ENCODE data around the gene TRANK1.
A peak's percentile ranks its signal among the peaks of the same experiment; 100 is the strongest.

TRANK1 gene

DNA sequence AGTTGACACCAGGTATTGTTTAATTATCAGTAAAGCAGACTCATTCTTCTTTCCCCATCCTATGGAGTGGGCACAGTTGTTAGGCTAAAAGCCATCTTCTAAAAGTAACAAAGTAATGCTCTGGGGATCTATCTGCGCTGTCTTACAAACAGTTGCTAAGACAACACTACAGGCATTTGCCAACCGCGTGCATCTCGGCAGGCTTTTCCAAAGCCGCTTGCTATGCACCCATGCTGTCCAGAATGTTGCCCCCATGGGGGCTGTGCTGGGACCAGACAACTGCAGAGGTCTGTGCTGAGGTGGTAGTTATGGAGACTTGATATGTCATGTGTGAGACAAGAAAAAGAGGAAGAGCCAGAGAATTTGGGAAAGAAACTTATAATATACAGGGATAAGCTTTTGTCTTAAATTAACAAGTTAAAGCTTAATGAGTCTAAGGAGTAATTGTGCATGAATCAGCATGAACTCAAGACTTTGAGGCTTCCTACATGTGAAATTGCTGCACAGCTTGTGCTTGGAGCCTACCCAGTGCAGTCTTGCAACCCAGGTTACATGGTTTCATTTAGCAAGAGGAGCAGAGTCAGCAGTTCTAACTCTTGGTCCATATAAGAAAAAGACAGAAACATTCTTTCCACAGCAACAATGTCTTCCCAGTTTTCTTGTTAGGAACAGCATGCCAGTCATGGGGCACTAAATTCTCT lies 141.6 kb downstream of the TRANK1 start:
- TF ChIP-seq Cebpa-rat (IDR thresholded peaks at IDR 0.05): no peak
- Histone ChIP-seq H3K36me3 (no peaks in the 10 kb centered on the region), H4K20me1 (no peaks in the 10 kb centered on the region), H3K9ac (no peak overlapping the region), H3K4me2 (no peak overlapping the region), H3K9me3 (replicated peaks in 1 of 11) (peaks cover 15 to 27% (median 22%) of the 10 kb centered on the region in 11 experiments), H3K27ac (no peak overlapping the region), H3K4me1 (peaks cover 0 to 9% (median 6%) of the 10 kb centered on the region in 10 experiments; a peak in 10 of 20 replicates), H3K27me3 (no peaks in the 10 kb centered on the region), H3K4me3 (no peak overlapping the region)

DNA sequence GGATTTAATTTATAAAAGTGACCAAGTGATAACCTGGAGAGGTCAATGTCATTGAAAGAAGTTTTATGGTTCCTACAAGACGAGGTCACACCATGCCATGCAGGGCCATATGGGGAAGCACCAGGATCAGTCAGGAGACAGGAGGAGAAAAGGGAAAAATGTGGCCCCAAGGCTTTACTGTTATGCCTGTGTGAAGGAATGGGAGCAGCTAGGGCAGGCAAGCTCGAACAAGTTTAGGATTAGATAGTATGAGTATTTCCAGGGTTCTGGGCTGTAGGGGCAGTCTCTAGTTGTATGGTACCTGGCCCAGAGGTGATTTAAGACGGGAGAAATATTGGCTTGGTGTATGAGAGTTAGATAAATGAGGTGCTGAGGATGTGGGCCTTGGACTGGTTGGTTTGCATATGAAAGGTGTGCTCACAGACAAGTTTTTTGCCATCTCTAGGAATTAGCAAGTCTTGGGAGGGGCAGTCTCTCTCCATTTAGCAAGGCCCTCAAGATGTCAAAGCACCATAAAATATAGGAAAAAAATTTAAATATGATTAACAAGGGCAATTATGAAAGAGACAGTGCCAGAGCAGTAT lies 144.2 kb downstream of the TRANK1 start:
- H3K4me1 ChIP-seq: peaks cover 0 to 9% (median 6%) of the 10 kb centered on the region in 10 experiments; a peak in 10 of 20 replicates
- H3K9me3 ChIP-seq (replicated peaks in 1 of 11): peaks cover under 1 to 12% (median 9%) of the 10 kb centered on the region in 11 experiments
- no peak overlapping the region for H3K4me2 ChIP-seq
- no peak overlapping the region for H3K4me3 ChIP-seq
- H4K20me1 ChIP-seq: no peaks in the 10 kb centered on the region
- no peaks in the 10 kb centered on the region for H3K27me3 ChIP-seq
- H3K9ac ChIP-seq: no peak overlapping the region
- no peaks in the 10 kb centered on the region for H3K36me3 ChIP-seq
- H3K27ac ChIP-seq: no peak overlapping the region
- no peak for TF ChIP-seq Cebpa-rat (IDR thresholded peaks at IDR 0.05)

DNA sequence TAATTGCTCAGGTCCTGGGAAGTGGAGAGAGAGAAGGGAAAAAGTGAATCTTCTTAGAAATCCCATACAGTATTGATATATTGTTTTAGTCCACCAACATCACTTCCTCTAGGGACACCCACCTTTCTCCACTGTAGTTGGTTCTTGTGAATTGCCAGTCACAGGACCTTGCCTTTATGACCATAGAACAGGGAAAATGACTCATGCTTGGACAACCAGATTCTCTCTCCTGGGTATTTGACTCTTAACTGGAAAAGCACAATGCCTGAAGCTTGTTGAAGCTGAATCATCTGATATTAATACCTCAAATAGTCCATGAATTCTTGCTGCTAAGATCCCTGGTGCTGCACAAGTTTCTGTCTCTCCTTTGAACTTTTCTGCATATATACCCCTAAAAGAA lies 148.0 kb downstream of the TRANK1 start:
- Histone ChIP-seq H3K9me3 (replicated peaks in 1 of 11) (no peaks in the 10 kb centered on the region), H3K36me3 (no peaks in the 10 kb centered on the region), H4K20me1 (no peaks in the 10 kb centered on the region), H3K27me3 (no peaks in the 10 kb centered on the region), H3K4me3 (no peak overlapping the region), H3K9ac (no peak overlapping the region), H3K4me2 (no peak overlapping the region), H3K4me1 (peaks cover 0 to 7% (median 0%) of the 10 kb centered on the region in 10 experiments; a peak in 3 of 20 replicates), H3K27ac (no peak overlapping the region)
- TF ChIP-seq Cebpa-rat (IDR thresholded peaks at IDR 0.05): no peak

DNA sequence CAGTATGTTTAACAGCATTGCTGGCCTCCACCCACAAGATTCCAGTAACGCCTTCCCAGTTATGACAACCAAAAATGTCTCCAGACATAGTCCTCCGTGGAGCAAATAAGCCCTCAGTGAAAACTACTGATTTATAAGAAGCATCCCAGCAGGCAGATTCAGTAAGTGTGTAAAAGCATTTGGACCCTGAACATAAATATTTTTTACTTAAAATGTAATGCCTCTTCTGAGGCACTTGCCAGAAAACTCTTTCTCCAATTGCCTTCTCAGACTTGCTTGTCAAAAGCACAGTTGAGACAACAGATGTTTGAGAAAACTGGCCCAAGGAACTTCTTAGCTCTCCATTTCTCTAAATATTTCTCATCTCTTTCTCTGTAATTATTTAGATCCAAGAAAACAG lies 148.7 kb downstream of the TRANK1 start:
- no peak overlapping the region for H3K27ac ChIP-seq

DNA sequence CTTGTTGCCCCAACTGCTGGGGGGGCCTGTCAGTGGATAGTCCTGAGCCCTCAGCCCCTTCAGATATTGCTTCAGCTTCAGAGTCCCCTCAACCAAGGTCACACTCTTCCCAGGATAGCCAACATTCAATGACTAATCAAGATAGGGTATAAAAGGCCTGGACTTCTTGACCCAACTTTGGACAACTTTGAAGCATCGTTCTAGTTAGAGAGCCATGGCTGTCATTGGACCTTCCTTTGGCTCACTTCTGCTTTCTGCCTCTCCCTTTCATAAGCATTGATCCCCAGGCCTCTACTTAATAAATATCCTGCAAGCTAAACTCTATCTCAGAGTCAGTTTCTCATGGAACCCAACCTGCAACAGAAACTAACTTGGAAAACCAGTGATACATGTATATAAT lies 149.2 kb downstream of the TRANK1 start:
- no peaks in the 10 kb centered on the region for H3K9me3 ChIP-seq (replicated peaks in 1 of 11)
- no peak for TF ChIP-seq Cebpa-rat (IDR thresholded peaks at IDR 0.05)
- no peaks in the 10 kb centered on the region for H3K27me3 ChIP-seq
- H3K27ac ChIP-seq: no peak overlapping the region
- no peak overlapping the region for H3K4me2 ChIP-seq
- H3K36me3 ChIP-seq: no peaks in the 10 kb centered on the region
- no peaks in the 10 kb centered on the region for H4K20me1 ChIP-seq
- H3K4me1 ChIP-seq: peaks cover 0 to 16% (median 0%) of the 10 kb centered on the region in 10 experiments; a peak in 3 of 20 replicates
- H3K9ac ChIP-seq: no peak overlapping the region
- no peak overlapping the region for H3K4me3 ChIP-seq

More for the DNA sequence above, 148.7 kb downstream of the TRANK1 start:
- Histone ChIP-seq H3K4me1 (peaks cover 0 to 15% (median 0%) of the 10 kb centered on the region in 10 experiments; a peak in 3 of 20 replicates), H3K9me3 (replicated peaks in 1 of 11) (no peaks in the 10 kb centered on the region), H3K9ac (no peak overlapping the region), H3K27me3 (no peaks in the 10 kb centered on the region), H3K4me2 (no peak overlapping the region), H3K4me3 (no peak overlapping the region), H3K36me3 (no peaks in the 10 kb centered on the region), H4K20me1 (no peaks in the 10 kb centered on the region)
- TF ChIP-seq Cebpa-rat (IDR thresholded peaks at IDR 0.05): no peak

DNA sequence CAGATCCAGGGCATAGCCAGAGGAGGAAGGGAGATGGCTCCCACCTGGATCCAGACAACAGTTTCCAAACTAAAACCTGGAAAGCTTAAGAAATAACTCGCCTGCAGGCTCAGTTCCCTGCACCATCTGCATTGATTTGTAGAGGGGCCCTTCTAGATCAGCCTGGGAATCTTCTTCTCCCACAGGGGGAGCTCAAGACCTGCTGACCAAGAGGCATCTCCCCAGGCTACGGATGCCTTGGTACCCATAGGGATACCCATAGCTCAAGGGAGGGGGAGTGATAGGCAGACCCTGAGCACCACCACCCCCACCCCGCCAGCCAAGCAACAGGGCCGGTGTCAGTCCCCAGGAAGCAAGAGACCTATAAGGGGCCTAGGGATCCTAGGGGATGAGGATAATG lies 152.5 kb downstream of the TRANK1 start:
- Histone ChIP-seq H3K4me3 (no peak overlapping the region), H3K27me3 (no peaks in the 10 kb centered on the region), H3K27ac (no peak overlapping the region), H4K20me1 (no peaks in the 10 kb centered on the region), H3K4me2 (peak overlapping the region in 2 of 11 experiments; percentile 25 to 28; a peak in 2 of 22 replicates), H3K36me3 (no peaks in the 10 kb centered on the region), H3K9ac (no peak overlapping the region), H3K4me1 (peaks cover 0 to 26% (median 0%) of the 10 kb centered on the region in 10 experiments; a peak in 5 of 20 replicates), H3K9me3 (replicated peaks in 1 of 11) (no peaks in the 10 kb centered on the region)
- TF ChIP-seq Cebpa-rat (IDR thresholded peaks at IDR 0.05): no peak

DNA sequence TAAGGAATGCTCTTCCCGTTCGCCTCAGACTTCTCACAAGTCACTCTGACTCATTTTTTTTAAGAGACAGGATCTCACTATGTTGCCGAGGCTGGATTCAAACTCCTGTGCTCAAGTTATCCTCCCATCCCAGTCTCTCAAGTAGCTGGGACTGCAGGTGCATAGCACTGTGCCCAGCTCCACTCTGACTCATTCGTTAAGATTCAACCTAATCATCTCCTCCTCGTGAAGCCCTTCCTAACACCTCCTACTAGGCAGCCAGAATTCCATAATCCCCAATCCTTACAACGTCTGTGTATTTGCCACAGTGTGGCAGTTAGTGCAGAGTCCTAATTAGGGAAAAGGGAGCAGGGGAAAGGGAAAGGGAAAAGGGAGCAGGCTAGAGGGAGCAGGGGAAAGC lies 154.1 kb downstream of the TRANK1 start:
- H3K4me3 ChIP-seq: no peak overlapping the region
- H3K4me2 ChIP-seq: no peak overlapping the region
- H3K9me3 ChIP-seq (replicated peaks in 1 of 11): no peaks in the 10 kb centered on the region
- no peaks in the 10 kb centered on the region for H3K27me3 ChIP-seq
- no peak overlapping the region for H3K9ac ChIP-seq
- peaks cover 0 to 35% (median 0%) of the 10 kb centered on the region in 10 experiments; a peak in 6 of 20 replicates for H3K4me1 ChIP-seq
- H4K20me1 ChIP-seq: no peaks in the 10 kb centered on the region
- no peaks in the 10 kb centered on the region for H3K36me3 ChIP-seq
- no peak for TF ChIP-seq Cebpa-rat (IDR thresholded peaks at IDR 0.05)
- no peak overlapping the region for H3K27ac ChIP-seq

DNA sequence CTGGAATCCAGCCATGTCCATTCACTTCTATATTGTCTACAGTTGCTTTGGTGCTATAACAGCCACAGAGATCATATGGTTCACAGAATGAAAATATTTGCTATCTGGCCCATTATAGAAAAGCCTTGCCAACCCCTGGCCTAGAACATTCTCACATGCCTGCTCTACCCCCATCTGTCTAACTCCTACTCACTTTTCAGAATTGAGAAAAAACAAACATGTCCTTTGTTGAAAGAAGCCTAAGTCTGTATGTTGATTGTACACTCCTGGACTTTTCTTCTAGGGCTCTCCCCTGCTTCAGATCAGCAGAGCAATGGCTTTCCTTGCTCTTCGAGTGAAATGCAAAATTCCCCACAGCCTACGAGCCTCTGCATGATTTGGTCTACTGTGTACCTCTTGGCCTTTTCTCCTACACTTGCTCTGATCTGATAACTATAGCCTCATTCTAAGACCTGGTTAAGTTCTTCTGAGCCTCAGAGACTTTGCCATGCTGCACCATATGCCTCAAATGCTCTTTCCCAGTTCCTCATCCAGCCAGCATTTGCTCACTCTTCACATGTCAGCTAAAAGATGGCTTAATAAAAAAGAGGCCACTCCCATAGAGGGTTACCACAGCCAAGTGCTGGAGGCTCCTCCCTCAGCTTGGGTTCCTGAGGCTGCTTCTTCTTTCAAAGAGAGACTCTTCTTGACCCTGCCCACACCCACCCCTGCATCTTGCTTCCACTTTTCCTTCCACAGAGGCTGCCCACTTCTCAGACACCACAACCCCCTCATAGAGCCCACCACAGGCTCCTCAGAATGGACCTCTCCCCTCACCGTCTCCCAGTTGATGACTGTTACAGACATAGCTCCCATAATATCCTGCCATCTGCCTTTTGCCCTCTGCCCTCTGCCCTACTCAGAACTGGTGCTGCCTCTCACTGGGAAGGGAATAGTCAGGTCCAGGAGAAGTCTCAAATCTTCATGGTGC lies 157.6 kb downstream of the TRANK1 start:
- Histone ChIP-seq H3K4me2 (peak overlapping the region in 4 of 11 experiments; percentile 6 to 56 (median 24); a peak in 5 of 22 replicates), H3K27ac (peak overlapping the region in 1 of 11 experiments; percentile 54; a peak in 2 of 22 replicates), H3K27me3 (no peaks in the 10 kb centered on the region), H3K9me3 (replicated peaks in 1 of 11) (no peaks in the 10 kb centered on the region), H3K9ac (no peak overlapping the region), H4K20me1 (no peaks in the 10 kb centered on the region), H3K4me3 (no peak overlapping the region), H3K4me1 (peaks cover 0 to 31% (median 0%) of the 10 kb centered on the region in 10 experiments; a peak in 6 of 20 replicates), H3K36me3 (no peaks in the 10 kb centered on the region)
- no peak for TF ChIP-seq Cebpa-rat (IDR thresholded peaks at IDR 0.05)

DNA sequence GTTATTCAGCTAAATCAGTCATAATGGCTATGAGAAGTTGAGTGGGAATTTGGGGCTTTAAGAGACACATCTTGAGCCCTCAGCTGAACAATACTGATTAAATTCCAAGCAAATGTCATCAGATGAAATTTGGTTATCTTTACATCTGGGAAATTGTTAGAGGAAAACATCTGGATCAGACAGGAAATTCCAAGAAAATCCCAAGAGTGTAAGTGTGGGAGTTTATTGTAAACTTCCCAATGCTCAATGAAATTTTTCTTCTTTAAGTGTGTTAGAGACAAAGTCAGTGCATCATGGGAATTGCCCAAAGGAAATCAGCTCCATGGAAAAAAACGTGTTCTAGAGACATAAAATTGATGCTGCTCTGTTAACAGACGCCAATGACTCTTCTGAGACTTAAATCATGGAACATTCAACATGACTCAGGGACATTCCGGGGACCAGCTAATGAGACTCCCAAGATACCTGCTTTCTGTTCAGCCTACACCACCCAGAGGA lies 160.7 kb downstream of the TRANK1 start:
- H3K4me1 ChIP-seq: peaks cover 0 to 20% (median 0%) of the 10 kb centered on the region in 10 experiments; a peak in 6 of 20 replicates
- H3K27ac ChIP-seq: no peak overlapping the region
- no peak for TF ChIP-seq Cebpa-rat (IDR thresholded peaks at IDR 0.05)
- no peaks in the 10 kb centered on the region for H3K9me3 ChIP-seq (replicated peaks in 1 of 11)
- H3K4me3 ChIP-seq: no peak overlapping the region
- no peaks in the 10 kb centered on the region for H3K27me3 ChIP-seq
- H3K4me2 ChIP-seq: no peak overlapping the region
- no peaks in the 10 kb centered on the region for H4K20me1 ChIP-seq
- no peak overlapping the region for H3K9ac ChIP-seq
- H3K36me3 ChIP-seq: no peaks in the 10 kb centered on the region
